NOMO-1 treated with dmso at 0.1 percent for 144 hours (cell line): Measurements from ENCODE around the gene RBM43.

Experiments used
- DNase-seq: peaks from one replicate; lab custom pipeline; 2025; ENCODE audit not compliant: unreplicated experiment; lab: John Stamatoyannopoulos, UW

Gene RBM43

DNA sequence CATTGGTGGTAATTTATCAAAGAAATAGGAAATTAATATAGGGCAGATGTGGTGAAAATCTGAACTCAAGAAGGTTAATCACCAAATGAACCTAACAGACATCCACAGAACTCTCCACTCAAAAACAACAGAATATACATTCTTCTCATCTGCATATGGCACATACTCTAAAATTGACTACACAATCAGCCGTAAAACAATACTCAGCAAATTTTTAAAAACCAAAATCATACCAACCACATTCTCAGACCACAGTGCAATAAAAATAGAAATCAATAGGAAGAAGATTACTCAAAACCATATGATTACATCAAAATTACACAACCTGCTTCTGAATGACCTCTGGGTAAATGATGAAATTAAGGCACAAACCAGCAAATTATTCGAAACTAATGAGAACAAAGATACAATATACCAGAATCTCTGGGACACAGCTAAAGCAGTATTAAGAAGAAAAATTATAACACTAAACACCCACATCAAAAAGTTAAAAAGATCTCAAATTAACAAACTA lies 31.0 kb downstream of the RBM43 start:
- DNase-seq = no peak

DNA sequence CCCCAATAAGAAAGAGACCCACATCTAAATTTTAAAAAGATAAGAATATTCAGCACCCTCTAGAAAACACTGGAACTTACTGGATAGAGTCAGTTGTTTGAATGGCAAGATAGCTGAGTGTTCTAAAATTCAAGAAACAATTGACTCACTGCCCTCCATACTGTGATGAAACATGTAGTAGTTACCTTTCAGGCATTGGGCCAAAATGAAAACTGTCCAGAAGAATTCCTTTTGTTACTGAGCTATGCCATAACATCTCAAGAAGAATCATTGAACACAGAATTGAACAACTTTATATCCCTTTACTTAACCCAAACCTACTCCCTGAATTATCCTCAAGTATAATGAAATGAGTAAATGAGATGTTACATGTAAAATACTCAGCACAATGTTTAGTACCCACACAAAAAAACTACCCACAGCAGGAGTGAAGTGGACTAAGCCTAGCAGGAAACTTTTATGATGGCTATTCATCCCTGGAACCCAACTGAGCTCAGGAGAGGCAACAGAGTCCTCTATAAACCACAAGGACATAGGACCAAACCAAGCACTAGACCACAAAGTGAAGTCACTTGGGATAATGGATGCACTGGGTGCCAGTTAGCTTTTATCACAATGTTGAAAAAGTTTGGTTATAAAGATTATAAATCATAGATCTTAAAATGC lies 32.7 kb downstream of the RBM43 start:
- no peak for DNase-seq

DNA sequence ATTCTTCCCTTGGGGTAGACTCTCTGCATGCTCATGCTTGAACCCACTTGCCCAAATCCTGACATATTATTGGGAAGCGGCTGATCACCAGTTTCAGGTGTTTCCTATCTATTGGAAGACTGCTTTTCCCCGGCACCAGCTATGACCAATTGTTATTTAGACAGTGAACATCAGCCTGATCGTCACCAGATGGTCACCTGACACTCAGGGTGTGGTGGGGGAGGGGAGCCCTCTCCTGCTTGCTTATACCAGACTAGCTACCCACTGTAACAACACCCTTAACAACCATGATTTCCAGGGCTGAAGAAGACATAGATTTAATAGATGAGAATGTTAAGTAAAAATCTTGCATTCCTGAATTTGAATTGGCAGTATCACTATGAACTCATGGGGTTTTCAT lies 44.3 kb downstream of the RBM43 start:
- DNase-seq = no peak

DNA sequence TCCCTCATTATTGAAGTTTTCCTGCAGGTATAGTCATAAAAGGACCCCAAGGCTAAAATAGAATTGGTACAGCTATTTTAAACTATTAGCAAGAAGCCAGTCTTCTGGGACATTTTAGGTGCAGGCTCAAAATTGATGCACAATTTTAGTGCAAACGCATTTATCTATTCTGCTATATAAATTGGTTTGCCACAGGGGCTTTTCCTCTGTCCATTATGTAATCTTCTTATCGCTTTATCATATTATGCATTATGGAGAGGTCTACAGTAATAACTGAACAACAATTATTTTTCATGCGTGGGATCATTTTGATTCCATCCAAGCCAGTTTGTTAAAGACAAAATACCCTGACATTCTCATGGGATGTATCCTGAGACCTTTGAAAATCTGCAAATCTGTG lies 54.6 kb downstream of the RBM43 start:
- no peak for DNase-seq

DNA sequence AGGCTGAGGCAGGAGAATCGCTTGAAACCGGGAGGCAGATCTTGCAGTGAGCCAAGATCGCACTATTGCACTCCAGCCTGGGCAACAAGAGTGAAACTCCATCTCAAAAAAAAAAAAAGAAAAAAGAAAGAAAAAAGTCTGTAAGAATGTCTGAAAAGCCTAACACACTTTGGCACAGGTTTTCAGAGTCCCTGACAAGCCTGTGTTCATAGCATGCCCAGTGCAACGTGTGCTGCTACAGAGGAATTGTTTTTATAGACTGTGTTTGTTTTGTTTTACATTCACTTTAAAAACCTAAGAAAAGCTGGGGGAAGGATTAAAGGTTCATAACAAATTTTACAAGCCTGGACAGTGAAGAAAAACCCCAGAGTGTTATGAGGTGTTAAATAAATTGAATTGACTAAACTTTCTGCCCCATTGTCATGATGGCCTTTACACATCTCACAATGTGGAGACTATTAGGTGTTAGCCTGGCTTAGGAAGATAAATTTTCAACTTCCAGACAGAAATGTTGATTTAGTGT lies 55.2 kb downstream of the RBM43 start:
- no peak for DNase-seq

DNA sequence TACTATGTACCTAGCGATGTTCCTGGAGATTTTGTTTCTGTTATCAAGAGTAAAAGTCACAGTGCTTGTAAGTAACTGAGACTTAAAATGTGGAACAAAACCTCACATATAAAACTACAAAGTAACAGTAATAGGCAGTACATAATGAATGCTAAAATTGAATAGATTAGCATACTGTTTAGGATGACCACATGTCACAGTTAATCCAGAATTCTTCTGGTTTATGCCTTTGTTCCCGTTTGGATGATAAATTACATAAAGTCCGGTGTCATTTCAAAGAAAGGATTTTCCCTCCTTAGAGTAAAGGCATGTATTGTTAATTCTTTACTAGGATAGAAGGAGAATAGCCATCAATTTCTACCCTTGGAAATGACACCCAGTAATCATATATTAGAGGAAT lies 56.1 kb downstream of the RBM43 start:
- DNase-seq = no peak

DNA sequence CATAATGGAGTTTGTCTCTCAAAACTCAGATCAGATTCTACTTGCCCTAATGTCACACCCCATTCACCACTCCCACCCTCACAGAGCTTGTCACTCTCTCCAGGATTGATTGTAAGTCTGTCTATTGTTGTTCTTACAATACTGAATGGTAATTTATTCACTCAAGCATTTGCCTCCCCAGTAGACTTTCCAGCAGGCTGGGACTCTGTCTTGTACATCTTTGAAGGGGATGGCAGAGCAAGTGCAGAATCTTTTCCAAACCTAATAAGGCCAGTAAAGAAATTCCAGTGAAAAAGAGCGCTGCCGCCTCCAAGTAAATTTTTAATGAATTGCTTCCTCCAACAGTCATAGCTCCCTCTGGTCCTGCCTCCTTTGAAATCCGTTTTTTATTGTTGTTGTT lies 56.9 kb downstream of the RBM43 start:
- no peak for DNase-seq

DNA sequence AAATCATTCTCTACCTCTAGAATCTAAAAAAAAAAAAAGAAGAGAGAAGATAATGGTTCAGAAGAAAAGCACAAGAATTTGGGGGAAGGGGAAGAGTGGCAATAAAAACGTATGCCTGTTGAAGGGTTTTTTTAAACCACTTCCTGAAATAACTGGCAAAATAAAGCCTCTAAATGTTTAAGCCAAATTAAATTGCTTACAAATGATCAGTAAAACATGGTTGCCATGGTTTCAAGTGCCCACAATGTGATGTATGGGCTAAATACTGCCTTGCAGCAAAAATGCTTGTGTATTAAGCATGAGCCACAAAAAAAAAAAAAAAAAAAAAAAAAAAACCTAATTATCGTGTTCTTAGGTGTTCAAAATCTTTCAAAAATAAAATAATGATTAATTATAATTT lies 60.8 kb downstream of the RBM43 start:
- DNase-seq = no peak

DNA sequence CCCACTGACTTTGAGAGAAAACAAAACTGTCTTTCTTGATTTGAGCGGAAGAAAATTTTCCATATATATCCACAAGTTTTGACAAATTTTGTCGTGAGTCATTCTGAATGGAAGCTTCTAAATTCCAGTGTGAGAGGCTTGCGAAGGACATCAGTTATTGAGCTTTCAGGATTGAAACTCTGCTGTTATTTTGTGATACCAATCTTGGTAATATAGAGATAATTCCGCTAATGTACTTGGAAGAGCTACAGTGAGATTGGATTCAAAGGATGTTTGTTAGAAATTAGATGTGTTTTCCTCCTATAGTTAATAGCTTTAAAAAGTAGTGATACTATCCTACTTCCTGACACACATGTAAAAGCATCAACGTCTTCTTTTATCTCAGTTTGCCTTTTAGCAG lies 61.4 kb downstream of the RBM43 start:
- DNase-seq = no peak

DNA sequence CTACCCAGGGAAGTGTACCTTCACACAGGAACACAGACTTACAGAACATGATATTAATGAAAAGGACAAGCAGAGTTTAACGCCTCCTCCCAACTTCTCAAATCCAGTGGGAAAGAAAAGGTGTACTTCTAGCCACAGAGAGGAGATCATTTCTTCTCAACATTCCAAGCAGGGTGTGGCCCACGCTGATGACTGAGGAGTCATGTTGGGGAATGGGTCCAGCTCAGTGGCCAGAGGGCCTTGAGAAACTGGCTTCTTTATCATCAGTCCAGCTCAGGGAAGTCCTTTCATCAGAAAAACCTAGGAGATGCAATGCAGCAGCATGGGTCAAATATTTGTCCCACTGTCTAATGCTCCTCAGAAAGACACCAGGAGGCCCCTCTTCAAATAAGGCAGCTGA lies 63.0 kb downstream of the RBM43 start:
- no peak for DNase-seq
